GM21528 (cell line): ENCODE data around the gene SIDT1.
"Not testable (repeated sequence)": the region's sequence is repeated elsewhere in the genome, so short reads cannot be mapped to it uniquely, and the experiment has no call there.

Experiments used
- ATAC-seq: cut with Tn5 transposase; IDR thresholded peaks from one replicate; pipeline ENCODE4 v1.9.1; 2021; ENCODE audit warnings: mild to moderate bottlenecking, moderate library complexity; ENCODE audit not compliant: unreplicated experiment, low FRiP score

Gene SIDT1

GRCh38 chr3:113629584-113630421 is 97.4 kb downstream of the SIDT1 start:
- no peak for ATAC-seq

DNA sequence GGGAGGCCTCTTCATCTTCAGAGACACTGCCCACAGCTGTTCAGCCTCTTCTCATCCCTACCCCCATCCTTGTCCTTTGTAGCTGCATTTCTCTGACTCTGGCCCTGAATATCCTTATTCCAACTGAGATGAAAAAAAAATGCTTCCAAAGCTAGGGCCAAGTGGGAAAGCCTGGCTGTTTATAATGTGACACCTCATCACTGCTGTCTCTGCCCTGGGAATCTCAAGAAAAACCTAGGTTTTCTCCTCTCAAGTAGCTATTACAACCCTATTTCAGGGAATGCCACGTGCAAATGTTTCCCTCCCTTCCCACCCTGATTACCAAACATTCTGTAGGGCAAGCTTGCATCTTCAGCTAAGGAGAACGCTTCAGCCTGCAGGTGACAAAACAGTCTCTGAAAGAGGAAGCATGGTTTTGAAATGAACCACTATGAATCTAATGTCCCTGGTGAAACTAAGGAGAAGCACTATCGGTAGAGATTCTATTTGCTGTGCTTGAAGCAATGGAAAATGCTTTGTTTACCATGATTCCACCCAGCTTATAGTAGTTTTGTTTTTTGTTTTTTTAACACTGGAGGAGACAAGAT is 98.7 kb downstream of the SIDT1 start:
- ATAC-seq = no peak

DNA sequence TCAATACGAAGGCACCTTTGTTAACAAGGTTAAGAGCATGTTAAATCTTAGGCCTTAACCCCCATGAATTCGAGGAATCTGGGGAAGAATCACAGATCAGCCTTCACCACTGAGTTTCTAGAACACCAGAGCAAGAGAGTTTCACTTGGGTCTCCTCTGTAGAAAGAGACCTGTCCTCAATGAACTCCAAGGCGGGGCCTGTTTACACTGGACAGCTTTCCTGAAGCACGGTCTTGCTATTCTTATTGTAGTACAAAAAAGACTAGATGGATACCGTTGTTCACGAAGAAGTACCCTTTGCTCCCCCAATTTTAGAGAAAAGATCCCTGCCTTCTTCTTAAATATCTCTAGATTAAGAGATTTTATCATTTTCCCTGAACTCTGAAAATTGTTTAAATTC is 99.2 kb downstream of the SIDT1 start:
- no peak for ATAC-seq

DNA sequence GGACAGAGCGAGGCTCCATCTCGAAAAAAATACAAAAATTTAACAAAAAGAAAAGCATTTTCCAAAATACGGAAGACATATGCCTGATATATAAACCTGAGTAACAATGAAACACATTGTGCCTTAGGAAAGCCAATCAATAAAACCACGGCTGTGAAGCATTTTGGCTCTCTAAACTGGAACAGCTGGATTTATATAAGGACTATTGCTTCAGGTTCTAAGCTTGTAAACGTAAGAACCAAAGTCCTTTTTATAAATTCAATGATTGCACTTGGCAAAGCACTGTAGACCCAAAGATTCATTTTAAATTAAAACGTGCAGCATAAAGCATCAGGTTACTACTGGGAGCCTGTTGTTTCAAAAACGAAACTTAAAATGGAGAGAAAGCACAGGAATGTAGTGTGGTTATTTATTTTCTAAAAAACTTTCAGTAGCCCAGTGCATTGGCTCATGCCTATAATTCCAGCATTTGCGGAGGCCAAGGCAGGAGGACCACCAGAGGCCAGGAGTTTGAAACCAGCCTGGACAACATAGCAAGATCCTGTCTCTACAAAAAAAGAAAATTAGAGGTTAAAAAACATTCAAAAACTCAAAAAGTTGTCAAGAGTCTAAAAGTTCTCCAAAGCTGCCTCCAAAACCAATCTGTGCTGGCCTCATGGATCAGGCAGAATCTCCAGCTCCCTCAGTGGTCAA is 102.6 kb downstream of the SIDT1 start:
- ATAC-seq = no peak

DNA sequence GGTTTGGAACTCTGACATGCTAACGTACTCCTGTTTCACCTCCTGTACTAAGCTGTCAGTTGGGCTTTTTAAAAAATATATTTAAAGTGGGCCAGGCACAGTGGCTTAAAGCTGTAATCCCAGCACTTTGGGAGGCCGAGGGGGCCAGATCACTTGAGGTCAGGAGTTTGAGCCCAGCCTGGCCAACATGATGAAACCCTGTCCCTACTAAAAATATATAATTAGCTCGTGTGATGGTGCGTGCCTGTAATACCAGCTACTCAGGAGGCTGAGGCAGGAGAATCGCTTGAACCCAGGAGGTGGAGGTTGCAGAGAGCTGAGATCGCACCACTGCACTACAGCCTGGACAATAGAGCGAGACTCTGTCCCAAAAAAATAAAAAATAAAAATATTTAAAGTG is 103.7 kb downstream of the SIDT1 start:
- ATAC-seq = not testable (repeated sequence)

GRCh38 chr3:113637756-113638155 is 105.4 kb downstream of the SIDT1 start:
- no peak for ATAC-seq

- no peak for ATAC-seq
Observed at GRCh38 chr3:113638910-113639309, 106.6 kb downstream of the SIDT1 start.

GRCh38 chr3:113643583-113643982 is 111.2 kb downstream of the SIDT1 start:
- no peak for ATAC-seq

DNA sequence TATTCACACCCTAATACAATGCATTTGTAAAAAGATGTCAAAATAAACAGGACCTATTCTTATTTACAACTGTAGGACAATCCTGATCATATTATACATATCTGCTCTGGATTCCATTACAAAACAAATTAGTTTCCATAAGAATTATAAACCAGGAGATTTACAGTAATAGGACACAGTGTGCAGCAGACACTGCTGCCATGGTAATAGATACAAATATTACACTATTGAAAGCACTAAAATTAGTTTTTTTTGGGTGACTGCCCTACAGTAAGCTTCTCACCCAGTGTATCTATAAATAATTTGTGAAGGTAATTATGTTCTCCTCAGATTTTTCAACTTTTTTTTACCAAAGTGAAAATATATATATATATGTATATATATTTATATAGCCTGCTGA is 116.2 kb downstream of the SIDT1 start:
- no peak for ATAC-seq

DNA sequence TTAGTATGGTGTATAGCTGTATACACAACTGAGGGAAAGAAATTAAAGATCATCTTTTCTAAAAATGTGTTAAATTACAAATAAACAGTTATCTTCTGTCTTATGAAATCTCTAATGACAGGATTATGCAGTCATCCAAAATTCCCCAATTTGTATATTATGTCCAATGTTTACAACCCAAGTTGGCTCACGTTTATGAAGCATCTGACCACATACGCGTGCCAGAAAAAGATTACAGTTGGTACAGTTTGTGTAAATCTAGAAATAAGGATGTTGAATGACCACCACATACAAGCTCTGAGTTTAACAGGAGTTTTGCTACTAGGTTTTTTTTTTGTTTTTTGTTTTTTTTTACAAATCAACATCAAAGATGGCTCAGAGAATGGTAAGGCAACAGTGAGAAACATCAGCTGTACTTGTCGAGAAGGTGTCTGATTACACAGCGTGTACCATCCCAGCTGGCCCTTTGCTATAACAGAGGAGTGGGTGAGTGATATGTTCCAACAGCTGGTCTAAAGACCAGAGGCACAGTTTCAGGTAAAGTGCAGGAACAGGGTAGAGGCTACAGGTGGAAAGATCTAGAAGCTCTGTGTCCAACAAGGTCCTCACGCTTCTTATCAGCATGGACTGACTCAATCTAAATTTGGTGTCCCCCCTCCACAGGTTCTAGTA is 117.0 kb downstream of the SIDT1 start:
- ATAC-seq = no peak

- no peak for ATAC-seq
Observed at GRCh38 chr3:113654310-113654709, 122.0 kb downstream of the SIDT1 start.

DNA sequence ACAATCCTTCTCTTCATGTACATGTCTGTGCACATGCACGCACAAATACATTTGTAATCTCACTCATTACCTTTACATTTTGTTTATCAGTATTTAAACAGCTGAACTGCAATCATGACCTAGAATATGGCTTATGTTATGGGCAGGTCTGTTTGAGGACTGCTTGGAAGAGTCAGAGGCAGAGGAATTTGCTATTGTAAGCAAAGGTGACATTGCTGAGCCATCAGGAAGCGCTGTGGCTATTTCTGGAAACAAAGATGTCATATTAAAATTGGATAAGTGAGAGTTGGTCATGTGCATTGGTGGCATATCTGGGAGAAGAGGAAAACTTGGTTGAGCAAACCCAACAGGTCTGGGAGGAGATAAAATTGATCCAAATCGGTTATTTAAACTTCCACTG is 122.5 kb downstream of the SIDT1 start:
- ATAC-seq = no peak

GRCh38 chr3:113658107-113658506 is 125.8 kb downstream of the SIDT1 start:
- ATAC-seq = no peak

DNA sequence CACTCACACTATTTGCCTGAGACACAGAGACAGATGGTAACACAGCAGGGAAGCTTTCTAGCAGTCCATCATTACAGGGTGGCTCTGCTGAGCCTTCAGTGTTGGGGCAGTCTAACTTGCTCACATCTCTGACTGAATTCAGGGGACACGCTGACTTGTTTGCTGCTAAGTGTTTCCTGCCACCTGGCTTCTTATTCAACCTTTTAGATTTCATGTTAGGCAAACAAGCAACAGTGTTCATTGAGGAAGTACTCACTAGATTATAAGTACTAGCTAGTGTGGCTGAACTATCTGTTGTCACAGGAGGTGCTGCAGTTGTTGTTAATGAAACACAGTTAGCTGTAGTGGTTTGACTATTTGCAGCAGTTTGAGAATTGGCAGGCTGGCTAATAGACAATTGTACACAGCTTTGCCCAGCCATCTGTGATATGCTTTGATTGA is 126.8 kb downstream of the SIDT1 start:
- ATAC-seq = no peak

GRCh38 chr3:113659996-113660395 is 127.6 kb downstream of the SIDT1 start:
- no peak for ATAC-seq

GRCh38 chr3:113660458-113660857 is 128.1 kb downstream of the SIDT1 start:
- ATAC-seq = no peak

DNA sequence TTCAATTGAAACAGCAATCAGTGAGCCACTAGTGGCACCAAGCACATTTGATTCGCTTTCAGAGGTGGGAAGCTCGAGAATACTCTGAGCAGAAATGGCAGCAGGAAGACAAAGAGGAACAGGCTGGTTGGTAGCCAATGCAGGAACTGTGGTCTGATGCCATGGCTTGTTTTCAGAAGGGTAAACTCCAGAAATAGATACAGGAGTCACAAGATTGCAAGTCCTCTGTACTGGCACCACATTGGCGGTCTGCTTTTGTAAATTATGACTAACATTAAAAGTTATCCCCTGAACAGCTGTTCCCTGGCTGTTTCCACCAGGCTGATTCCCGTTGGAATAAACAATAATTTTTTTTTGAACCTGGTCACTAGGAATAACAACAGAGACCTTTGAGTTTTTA is 128.5 kb downstream of the SIDT1 start:
- no peak for ATAC-seq

DNA sequence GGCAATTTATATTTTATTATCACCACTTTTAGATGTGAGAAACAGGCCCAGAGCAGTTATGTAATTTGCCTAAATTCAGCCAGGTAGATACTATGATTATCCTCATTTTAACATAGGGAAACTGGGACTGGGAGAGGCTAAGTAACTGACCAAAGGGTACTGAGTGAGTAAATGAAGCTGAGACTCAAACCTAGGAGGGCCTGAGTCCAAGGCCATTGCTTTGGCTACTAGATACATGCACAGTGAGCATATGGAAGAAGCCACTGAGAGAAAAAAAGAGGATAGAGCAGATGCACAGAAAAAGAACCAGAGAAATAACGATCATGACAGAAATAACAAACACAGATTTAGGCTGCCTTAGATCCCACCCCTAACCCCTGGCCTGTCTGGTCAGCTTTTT is 130.5 kb downstream of the SIDT1 start:
- ATAC-seq = no peak

DNA sequence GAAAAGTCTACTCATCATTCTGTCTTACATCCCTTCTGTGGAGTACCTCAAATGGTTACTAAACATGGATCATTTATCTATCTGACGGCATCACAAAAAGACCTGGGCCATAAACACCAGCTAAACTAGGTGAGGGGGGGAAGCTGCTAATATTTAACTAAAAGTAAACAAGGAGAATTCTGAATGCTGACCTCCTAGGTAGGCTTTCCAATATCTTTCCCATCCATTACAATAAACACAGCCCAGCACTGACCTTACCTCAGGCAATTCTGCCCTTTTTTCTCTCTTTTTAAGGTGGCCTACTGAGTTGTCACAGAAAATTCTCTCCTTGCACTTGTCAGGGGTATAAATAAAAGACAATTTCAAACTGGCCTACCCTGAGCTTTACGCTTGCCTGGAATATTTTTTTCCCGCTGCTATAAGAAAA is 131.0 kb downstream of the SIDT1 start:
- ATAC-seq = no peak

DNA sequence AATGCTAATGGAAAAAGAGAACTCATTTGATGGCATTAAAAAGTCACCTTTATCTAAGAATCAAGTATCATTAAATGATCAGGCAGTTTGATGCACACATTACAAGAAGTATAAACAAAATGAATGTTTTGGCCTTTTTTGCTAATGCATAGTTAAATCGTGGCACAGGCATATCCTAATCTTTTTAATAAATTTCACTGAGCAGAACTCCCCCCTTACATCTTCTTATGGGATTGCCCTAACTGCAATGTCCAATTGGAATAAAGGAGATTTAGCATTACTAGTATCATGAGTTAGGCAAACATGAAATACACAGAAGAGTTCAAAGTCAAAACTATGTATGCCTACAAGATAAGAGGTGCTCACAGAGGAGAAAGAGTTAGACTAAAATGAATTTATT is 131.4 kb downstream of the SIDT1 start:
- no peak for ATAC-seq

DNA sequence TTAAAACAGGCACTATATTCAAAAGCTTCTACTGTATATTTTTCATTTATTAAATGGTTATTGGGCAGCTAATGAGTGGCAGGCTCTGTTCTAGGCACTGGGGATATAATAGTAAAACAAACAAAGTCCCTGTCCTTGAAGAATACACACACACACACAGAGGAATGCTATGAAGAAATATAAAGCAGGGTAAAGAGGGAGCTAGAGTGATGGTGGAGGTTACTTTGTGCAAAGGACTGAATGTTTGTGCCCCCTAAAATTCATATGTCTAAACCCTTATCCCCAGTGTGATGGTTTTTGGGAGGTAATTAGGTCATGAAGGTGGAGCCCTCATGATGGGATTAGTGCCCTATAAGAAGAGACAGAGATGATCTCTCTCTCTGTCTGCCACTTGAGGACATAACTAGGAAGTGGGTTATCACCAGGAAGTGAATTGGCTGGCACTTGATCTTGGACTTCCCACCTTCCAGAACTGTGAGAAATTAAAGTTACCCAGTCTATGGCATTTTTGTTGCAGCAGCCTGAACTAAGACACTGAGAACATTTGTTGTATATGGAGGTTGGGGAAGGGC is 132.3 kb downstream of the SIDT1 start:
- no peak for ATAC-seq
